ENCODE data around the gene SIRT1.
A peak's percentile ranks its signal among the peaks of the same experiment; 100 is the strongest.
"Not testable (repeated sequence)": the region's sequence is repeated elsewhere in the genome, so short reads cannot be mapped to it uniquely, and the experiment has no call there.

Gene SIRT1

DNA sequence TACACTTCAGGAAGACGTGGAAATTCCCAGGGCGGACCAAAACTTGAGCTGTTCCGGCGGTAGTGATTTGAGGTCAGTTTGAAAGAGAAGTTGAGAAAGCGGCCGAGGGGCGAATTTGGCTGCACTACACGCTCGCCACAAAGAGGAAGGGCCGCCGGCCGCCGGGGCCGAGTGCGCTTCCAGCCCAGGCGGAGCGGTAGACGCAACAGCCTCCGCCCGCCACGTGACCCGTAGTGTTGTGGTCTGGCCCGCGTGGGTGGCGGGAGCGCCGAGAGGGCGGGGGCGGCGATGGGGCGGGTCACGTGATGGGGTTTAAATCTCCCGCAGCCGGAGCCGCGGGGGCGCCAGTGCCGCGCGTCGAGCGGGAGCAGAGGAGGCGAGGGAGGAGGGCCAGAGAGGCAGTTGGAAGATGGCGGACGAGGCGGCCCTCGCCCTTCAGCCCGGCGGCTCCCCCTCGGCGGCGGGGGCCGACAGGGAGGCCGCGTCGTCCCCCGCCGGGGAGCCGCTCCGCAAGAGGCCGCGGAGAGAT is at the start of gene SIRT1:
SIRT1 (plus strand) TSS at position 344 of the 529 bp plus-strand sequence; CDS start at position 410, 66 bp downstream.
- peak; percentile 97 to 99 (median 99) for DNase-seq

- DNase-seq: not testable (repeated sequence)
Observed at GRCh38 chr10:67835541-67836394, 48.7 kb upstream of the SIRT1 start.

GRCh38 chr10:67836488-67836887 is 48.0 kb upstream of the SIRT1 start:
- DNase-seq: no peak

- DNase-seq: no peak
Observed at GRCh38 chr10:67836972-67837371, 47.5 kb upstream of the SIRT1 start.

- DNase-seq: peak; percentile 22 to 59 (median 47)
Observed at GRCh38 chr10:67837541-67838314, 46.7 kb upstream of the SIRT1 start, which contains the start of gene DNAJC12. TSS of gene DNAJC12 (minus strand) at chr10:67838188. CDS start at chr10:67838011, 177 bp downstream.

GRCh38 chr10:67839511-67839910 is 44.9 kb upstream of the SIRT1 start:
- not testable (repeated sequence) for DNase-seq

GRCh38 chr10:67839951-67840350 is 44.5 kb upstream of the SIRT1 start:
- peak; percentile 70 to 88 (median 85) for DNase-seq

GRCh38 chr10:67841737-67842136 is 42.7 kb upstream of the SIRT1 start:
- DNase-seq: no peak

DNA sequence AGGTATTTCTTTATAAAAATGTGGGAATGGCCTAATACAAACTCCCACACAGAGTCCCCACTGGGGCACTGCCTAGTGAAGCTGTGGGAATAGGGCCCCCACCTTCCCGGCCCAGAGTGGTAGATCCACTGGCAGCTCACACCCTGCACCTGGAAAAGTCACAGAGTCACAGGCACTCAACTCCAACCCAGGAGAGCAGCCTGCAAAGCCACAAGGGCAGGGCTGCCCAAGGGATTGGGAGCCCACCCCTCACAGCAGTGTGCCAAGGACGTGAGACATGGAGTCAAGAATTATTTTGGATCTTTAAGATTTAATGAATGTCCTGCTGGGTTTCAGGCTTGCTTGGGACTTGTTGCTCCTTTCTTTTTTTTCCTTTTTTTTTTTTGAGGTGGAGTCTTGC is 41.2 kb upstream of the SIRT1 start:
- DNase-seq: no peak

- peak; percentile 94 to 97 (median 96) for DNase-seq
Observed at GRCh38 chr10:67849331-67850011, 35.0 kb upstream of the SIRT1 start.

DNA sequence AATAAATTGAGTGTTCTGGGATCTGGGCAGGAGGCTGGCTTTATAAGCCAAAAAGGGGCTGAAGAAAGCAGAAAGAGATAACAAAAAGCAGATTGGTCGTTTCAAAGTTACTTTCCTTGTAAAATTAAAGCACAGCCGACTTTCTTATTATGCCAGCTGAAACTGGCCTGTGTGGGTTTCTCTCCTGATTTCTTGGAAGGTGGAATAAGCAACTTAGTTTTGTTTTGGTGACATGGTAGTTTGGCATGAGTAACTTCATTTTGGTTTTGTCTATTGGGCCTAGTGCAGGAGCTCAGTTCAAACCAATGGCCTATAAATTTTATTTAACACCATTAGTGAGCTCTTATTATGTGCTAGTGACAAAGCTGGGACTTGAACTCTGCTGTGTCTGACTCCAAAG is 33.3 kb upstream of the SIRT1 start:
- no peak for DNase-seq

GRCh38 chr10:67852761-67853160 is 31.7 kb upstream of the SIRT1 start:
- DNase-seq: no peak

GRCh38 chr10:67853512-67853911 is 30.9 kb upstream of the SIRT1 start:
- no peak for DNase-seq

DNA sequence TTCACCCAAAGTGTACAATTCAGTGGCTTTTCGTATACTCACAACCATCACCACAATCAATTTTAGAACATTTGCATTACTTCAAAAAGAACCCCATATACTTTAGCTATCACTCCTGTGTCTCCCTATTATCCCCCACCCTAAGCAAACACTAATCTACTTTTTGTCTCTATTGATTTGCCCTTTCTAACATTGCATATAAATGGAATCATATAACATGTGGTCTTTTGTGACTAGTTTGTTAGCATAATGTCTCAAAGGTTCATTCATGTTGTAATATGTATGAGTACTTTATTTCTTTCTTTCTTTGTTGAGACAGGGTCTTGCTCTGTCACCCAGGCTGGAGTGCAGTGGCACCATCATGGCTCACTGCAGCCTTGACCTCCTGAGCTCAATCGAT is 25.5 kb upstream of the SIRT1 start:
- DNase-seq: no peak

- no peak for DNase-seq
Observed at GRCh38 chr10:67861750-67862432, 22.6 kb upstream of the SIRT1 start.

GRCh38 chr10:67863094-67863493 is 21.4 kb upstream of the SIRT1 start:
- no peak for DNase-seq

DNA sequence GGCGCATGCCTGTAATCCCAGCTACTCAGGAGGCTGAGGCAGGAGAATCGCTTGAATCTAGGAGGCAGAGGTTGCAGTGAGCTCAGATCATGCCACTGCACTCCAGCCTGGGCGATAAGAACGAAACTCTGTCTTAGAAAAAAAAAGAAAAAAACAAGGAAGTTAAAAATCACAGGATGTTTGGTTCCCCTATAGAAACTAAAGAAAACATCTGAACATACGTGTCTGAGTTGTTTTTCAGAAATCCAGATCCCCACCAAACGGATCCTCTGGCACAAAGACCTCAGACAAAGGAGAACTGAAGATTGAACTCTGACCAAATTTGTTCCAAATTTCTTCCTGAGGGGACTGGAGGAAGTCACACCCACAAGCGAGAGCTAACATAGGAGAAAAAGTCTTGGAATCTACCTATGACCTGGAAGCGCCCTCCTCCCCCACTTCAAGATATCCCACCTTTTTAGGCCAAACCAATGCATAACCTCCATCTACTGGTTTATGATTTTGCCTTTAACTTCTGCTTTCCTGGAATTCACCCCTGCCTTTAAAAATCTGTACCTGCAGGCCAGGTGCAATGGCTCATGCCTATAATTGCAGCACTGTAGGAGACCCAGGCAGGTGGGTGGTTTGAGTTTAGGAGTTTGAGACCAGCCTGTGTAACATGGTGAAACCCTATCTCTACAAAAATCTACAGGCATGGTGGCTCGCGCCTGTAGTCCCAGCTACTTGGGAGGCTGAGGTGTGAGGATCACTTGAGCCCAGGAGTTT is 19.7 kb upstream of the SIRT1 start:
- peak; percentile 11 to 53 (median 50) for DNase-seq

GRCh38 chr10:67868132-67868531 is 16.3 kb upstream of the SIRT1 start:
- no peak for DNase-seq

DNA sequence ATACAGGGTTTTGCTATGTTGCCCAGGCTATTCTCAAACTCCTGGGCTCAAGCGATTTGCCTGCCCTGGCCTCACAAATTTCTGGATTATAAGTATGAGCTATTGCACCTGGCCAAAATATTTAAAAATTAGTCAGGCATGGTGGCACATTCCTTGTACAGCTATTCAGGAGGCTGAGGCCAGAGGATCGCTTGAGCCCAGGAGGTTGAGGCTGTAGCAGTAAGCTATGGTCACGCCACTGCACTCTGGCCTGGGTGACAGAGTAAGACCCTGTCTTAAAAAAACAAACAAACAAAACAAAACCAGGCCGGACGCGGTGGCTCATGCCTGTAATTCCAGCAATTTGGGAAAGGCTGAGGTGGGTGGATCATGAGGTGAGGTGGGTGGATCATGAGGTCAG is 14.5 kb upstream of the SIRT1 start:
- DNase-seq: no peak

- DNase-seq: no peak
Observed at GRCh38 chr10:67875340-67876238, 8.9 kb upstream of the SIRT1 start.

All from suppressor macrophage treated with lipopolysaccharide for 1 hour (primary cell).